Osteocyte (in vitro differentiated cells): ENCODE data around the gene DGKQ. TPM values are rescaled to one million over a fixed set of nuclear protein-coding genes. Genes with fewer than 3 reads are reported as not detected.

Experiments used
- DNase-seq: peaks from one replicate; pipeline ENCODE4 v3.0.0; 2021; ENCODE audit warnings: mixed read lengths; ENCODE audit not compliant: unreplicated experiment; ENCODE audit errors: extremely low spot score
- H3K27ac Mint-ChIP-seq: one replicate; pipeline ENCODE4 v1.8.0; 2021; ENCODE audit warnings: mild to moderate bottlenecking, mixed read lengths; ENCODE audit not compliant: unreplicated experiment
- H3K27me3 Mint-ChIP-seq: one replicate; pipeline ENCODE4 v1.8.0; 2021; ENCODE audit warnings: mixed read lengths; ENCODE audit not compliant: unreplicated experiment
- H3K36me3 Mint-ChIP-seq: one replicate; pipeline ENCODE4 v1.8.0; 2021; ENCODE audit warnings: mixed read lengths; ENCODE audit not compliant: unreplicated experiment
- H3K4me1 Mint-ChIP-seq: one replicate; pipeline ENCODE4 v1.8.0; 2021; ENCODE audit warnings: mixed read lengths; ENCODE audit not compliant: unreplicated experiment
- H3K4me3 Mint-ChIP-seq: one replicate; pipeline ENCODE4 v1.8.0; 2021; ENCODE audit warnings: mild to moderate bottlenecking, moderate library complexity, mixed read lengths; ENCODE audit not compliant: unreplicated experiment
- H3K9me3 Mint-ChIP-seq: one replicate; pipeline ENCODE4 v1.8.0; 2021; ENCODE audit warnings: mixed read lengths; ENCODE audit not compliant: unreplicated experiment
- CTCF ChIP-seq: fragments of 200-600 bp; sonication (generic); IDR thresholded peaks from 2 replicates; pipeline ENCODE4 v1.5.0; 2021; ENCODE audit warnings: antibody characterized with exemption, mild to moderate bottlenecking, moderate library complexity
- total RNA-seq: library from RNA; stranded (reverse); gene quantifications from 2 replicates; pipeline ENCODE4 v1.2.1, GENCODE V29; 2021

DGKQ gene
- total RNA-seq, 1 donor from 2014 or later, result 18.5 TPM

GRCh38 chr4:992297-993110 lies 19.1 kb upstream of the DGKQ start:
- Mint-ChIP-seq H3K4me1 (peaks cover 17% of the 10 kb centered on the region), H3K27me3 (no peaks in the 10 kb centered on the region), H3K27ac (no peak overlapping the region), H3K4me3 (peak overlapping the region; percentile 51), H3K36me3 (no peaks in the 10 kb centered on the region), H3K9me3 (no peaks in the 10 kb centered on the region)
- no peak for DNase-seq
- no peak for TF ChIP-seq CTCF

GRCh38 chr4:991451-992296 lies 18.3 kb upstream of the DGKQ start:
- Mint-ChIP-seq H3K27me3 (no peaks in the 10 kb centered on the region), H3K27ac (no peak overlapping the region), H3K36me3 (no peaks in the 10 kb centered on the region), H3K4me3 (no peak overlapping the region), H3K9me3 (no peaks in the 10 kb centered on the region), H3K4me1 (peaks cover 16% of the 10 kb centered on the region)
- no peak for TF ChIP-seq CTCF
- no peak for DNase-seq

GRCh38 chr4:990746-991367 lies 17.5 kb upstream of the DGKQ start:
- H3K9me3 Mint-ChIP-seq, result no peaks in the 10 kb centered on the region
- H3K4me3 Mint-ChIP-seq, result no peak overlapping the region
- no peak for TF ChIP-seq CTCF
- no peaks in the 10 kb centered on the region for H3K27me3 Mint-ChIP-seq
- H3K4me1 Mint-ChIP-seq, result peaks cover 22% of the 10 kb centered on the region
- H3K36me3 Mint-ChIP-seq, result no peaks in the 10 kb centered on the region
- no peak overlapping the region for H3K27ac Mint-ChIP-seq
- DNase-seq, result no peak

- Mint-ChIP-seq H3K9me3 (no peaks in the 10 kb centered on the region), H3K4me3 (no peak overlapping the region), H3K27me3 (no peaks in the 10 kb centered on the region), H3K36me3 (no peaks in the 10 kb centered on the region), H3K27ac (no peak overlapping the region), H3K4me1 (peaks cover 28% of the 10 kb centered on the region)
- no peak for DNase-seq
- no peak for TF ChIP-seq CTCF
Observed at GRCh38 chr4:989722-990471, 16.5 kb upstream of the DGKQ start.
